GM18507 (cell line): ENCODE measurements around the gene ARL15.

Source experiments
- DNase-seq: peaks from one replicate; pipeline ENCODE4 v3.0.0; 2011; ENCODE audit warnings: low read depth; ENCODE audit not compliant: insufficient read length; ENCODE audit errors: extremely low spot score
- FAIRE-seq: peaks from 2 replicates; lab custom pipeline; 2011; peaks lifted over from hg19 to GRCh38; lab: Jason Lieb, UNC

ARL15 gene

DNA sequence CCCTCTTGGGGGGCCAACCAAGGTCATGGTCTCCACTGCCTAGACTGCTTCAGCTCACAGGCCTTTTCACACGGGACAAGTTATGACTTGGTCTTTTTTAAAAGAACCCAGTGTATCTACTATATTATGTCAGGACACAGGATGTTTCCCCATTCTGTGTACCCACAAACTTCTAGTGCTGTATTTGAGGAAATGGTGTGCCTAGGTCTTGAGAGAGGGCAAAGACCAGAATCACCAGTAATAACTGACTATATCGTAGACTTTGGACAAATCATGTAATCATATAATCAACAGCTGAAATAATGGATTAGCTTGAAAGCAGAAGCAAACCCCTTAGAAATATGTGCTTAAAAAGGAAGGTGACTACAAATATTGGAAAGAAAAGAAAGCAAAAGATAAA, 133.3 kb downstream of the ARL15 start:
- no peak for DNase-seq
- FAIRE-seq = no peak

DNA sequence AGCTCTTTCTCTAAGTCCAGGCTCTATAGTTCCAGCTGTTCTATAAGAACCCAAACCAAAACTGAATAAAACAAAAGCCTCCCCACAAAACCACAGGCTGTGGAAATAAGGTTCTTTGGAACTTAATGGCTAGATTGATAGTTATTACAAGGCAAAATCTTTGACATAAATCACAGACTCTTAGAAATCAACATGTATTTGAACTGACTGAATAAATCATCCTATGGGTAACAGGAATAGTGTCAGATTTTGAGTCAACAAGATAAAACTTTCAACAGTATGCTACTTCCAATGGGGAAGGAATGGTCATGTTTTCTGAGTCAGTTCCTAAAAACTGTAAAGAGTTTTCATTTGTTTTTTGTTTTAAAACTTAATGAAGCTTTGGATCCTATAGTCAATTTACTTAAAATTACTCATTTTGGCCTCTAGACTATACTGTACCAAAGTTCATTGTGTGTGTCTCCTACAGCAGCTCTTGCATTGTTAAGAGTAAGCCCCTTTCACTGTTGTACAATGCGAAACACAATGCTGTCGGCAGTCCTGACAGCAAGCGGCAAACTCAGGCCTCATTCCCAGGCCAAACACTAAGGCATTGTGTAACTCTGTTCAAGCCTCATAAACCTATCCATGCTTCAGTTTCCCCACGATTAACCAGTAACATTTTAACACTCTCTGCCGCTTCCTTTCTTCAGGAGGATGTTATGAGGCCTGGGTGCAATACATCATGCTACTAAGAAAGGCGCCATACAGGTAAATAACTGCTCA, 134.1 kb downstream of the ARL15 start:
- FAIRE-seq (no peak), DNase-seq (no peak)

DNA sequence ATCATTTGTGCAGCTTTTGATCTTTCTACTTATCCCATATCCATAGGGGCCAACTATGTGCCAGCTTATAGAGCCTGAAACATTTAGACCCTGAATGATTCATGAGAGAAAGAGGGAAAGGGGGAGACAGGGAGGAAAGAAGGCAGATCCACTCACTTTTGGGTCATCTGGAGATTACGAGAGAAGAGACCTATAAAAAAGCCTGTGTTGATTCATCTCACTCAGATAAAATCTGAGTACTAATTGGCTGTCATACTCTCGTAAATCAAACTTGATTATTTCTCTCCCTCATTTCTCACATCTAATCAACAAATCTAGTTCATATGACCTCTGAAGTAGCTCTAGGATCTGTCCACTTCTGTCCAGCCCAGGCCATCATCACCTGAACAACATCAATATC, 137.1 kb downstream of the ARL15 start:
- no peak for DNase-seq
- no peak for FAIRE-seq

DNA sequence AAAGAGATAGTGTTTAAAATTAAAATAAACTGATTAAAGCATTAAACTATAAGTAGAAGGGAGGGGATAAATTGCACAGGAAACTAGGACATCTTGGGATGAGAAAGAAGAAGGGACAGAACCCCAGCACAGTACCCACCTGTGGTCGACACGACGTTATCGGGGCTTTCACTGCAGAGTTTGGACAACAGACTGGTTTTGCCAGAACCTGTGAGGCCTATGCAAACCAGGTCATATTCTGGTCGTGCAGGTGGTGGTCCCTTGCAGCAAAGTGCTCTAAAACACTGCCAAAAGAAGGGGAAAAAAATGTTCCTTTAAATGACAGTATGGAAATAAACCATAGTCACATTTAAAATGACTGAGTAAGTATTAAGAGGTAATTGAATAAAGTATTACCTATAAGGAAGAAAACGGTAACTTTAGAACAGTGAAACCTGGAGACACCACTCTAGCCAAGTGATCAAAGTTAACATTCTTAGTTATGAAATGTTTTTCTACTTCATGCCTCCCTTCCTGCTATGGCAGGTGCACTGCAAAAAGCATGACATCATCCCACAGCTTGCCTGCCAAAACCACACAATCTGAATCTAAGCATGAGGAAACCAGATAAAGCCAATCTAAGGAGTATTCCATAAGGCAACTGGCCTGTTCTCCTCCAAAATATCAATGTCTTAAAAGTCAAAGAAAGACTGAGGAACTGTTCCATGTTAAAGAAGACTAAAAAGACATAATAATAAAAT, 138.6 kb downstream of the ARL15 start:
- DNase-seq = no peak

DNA sequence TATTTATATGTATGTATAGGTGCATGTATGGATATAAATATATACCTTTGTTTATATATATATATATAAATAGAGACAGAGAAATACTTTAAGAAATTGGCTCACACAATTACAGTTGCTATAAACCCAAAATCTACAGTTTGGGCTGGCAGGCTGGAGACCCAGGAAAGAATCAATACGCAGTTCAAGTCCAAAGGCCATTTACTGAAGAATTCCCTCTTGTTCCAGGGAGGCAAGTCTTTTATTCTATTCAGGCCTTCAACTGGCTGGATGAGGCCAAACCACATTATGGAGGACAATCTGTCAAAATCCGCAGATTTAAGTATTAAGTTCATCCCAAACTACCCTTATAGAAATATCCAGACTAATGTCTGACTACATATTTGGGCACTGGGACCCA, 144.7 kb downstream of the ARL15 start:
- DNase-seq (no peak), FAIRE-seq (no peak)

More for the DNA sequence above, 138.6 kb downstream of the ARL15 start:
- FAIRE-seq = no peak

DNA sequence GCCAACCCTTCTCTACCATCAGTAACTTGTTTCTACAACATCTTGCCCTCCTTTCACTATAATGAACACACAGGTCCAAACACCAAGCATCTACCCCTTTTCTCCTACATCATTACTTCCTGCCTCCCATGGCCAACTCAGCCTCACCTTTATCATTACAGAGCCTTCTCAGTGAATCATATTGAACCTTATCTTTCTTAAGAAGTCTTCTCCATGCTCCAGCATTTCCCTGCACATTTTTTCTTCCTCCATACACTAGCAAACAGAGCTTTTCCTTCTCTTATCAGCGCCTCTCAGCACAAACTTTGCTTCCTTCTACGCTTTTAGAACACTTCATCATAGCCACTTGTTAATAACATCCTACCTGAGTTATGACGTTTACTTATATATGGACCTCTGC, 148.2 kb downstream of the ARL15 start:
- FAIRE-seq (no peak), DNase-seq (no peak)

DNA sequence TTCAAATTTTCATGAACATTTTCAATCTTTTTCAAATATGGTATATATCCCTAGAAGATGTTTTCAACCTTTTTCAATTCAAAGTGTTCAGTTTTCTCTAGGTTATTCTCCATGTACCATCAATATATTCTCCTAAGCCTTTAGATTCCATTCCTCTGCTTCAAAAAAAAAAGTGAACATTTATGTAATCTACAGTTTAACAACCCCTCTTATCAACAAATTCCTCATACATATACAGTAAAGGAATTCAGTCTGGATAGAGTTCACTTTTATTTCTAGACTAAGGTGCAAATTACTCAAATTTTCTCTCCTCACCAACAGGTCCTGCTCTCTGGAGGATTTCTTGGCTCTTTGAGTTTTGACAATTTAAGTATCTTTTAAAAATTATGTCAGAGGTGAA, 150.0 kb downstream of the ARL15 start:
- DNase-seq (no peak), FAIRE-seq (no peak)

DNA sequence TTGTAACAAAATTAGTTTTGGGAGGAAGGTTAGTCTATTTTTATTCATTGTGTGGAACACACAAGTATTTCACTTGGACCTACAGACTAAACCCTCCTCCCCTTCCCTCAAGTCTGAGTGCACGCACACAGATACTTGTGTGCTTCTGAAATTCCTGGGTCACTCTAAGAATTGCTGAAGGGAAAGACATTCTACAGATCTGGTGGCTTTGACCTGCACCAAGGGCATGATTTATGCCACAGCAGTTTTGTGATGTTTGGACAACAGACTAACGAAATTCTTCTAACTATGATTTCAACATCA, 150.5 kb downstream of the ARL15 start:
- FAIRE-seq = no peak

DNA sequence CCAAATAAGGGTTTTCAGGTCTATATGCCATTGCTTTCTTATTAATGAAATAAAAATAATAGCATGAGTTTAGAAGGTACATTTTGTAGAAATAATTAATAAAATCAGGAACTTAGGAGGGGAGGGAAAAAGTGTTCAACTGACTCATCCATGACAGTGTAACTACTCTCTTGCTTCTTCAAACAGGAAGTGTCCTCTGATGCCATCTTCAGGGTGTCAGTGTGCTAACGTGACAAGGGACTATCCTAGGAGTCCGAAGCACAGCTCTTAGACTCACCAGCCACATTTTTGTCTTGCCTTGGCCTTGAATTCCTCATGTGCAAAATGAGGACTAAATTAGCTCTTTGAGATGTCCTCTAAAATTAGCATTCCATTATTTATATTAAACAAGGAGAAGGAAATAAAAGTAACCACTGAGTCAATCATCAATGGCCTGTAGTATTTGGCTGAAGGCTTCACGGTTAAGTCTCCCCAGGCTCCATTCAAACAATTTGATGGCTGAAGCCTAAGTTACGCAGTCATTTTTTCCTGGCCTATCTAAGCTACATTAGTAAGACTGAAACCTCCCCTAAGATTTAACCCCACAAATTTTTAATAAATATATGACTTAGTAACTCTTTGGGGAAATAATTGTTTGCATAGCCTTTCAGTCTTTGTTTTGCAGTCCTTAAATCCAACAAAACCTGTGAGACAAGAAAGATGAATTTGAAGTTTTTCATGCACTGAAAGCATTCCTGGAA, 151.1 kb downstream of the ARL15 start:
- DNase-seq = no peak
- FAIRE-seq = peak; percentile 75

More for the DNA sequence above, 150.5 kb downstream of the ARL15 start:
- no peak for DNase-seq

DNA sequence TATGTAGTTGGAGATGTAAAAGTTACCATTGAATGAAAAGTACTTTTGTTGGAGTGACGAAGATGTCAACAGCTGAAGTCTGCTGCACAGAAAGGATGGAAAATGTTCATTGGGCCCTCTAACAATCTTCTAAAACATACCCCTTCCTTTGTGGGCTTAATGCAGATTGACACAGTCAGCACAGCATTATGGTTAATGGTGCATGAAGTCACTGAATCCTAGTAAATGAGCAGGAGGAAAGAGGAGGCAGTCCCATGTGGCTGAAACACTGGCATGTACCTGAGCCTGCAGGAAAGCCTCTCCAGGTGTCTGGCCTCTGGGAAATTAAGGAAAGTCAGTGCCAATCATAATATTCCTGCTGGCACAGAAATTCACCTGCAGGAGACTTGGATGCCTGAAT, 153.8 kb downstream of the ARL15 start:
- no peak for DNase-seq
- no peak for FAIRE-seq

DNA sequence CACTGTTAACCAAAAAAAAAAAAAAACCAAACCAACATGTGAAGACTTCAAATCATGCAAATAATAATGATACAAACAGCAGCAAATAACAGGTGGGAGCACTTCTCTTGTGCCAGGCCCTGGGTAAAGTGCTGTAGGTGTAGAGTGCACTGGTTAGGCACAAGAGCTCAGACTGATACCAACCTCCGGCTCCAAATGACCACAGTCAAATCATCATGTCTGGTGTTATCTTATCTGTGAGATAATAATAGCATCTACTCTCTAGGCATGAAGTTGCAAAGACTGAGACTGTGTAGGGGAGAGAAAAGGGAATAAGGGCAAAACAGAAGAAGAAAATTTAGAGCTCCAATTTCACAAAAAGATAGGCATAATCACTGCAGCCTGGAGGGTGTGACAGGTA, 159.5 kb downstream of the ARL15 start:
- no peak for FAIRE-seq

DNA sequence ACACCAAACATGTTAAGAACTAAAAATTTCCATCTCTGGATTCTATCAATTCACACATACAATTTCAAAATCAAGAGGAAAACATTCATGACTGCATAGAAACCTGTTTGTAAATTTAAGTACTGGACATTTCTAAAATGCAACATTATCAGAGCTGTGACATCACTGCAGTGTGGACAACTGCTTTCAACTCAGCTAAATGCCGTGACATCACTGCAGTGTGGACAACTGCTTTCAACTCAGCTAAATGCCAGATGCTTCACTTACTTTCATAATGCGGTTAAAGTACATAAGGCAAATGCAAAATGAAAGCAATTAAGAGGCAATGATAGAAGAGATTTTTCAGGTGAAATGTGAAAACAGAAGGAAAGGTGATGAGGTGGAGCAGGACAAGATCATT, 161.5 kb downstream of the ARL15 start:
- no peak for DNase-seq
- no peak for FAIRE-seq

More for the DNA sequence above, 159.5 kb downstream of the ARL15 start:
- DNase-seq = no peak

DNA sequence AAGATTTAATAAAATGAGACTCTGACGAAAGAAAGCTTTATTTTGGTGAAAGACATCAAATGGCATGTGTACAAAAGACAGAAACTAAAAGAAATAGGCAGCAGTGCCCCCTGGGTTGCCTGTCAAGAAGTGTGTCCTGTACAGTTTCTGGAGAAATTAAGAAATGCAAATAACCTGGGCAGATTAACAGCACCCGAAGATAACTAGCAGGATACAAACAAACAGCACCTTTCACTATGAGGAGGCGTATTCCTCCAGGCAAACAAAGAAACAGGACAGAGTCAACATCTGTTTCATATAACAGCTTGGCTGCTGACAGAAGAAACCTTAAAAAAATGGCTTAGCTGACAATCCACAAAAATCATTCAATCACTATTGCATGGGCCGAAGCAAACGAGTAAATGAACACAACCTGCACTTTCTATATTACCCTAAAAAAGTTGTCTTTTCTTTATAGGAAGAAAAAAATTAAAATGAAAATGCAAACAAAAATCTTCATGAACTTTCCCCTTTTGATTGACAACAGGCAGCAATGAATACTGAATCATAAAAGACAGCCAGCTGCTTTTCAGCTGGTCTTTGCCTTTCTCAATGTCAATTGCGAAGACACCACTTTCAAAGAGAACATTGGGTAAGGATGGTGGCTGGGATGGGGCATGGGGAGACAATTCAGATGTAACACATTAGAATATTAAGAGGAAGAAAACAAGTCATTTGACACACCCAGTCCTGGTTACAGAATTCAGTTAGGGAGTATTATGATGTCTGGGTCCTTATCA, 162.1 kb downstream of the ARL15 start:
- FAIRE-seq = no peak
- DNase-seq = no peak

DNA sequence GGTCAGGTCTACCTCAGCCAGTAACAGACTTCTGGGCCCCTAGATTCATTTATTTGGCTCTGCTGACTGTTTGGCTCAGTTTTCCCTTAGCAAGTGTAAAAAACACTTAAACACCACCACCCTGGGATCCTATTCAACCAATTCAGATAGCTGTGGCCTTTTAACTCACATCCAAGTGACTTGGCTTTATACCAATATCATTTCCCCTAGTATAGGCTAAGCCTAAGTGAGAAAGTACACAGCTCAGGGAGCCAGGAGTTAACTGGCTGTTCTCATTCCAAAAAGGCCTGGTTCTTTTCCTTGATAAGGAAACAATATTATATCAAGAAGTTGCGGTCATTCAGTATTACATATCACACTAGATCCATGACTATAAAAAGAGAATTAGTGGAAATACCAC, 163.5 kb downstream of the ARL15 start:
- no peak for FAIRE-seq

DNA sequence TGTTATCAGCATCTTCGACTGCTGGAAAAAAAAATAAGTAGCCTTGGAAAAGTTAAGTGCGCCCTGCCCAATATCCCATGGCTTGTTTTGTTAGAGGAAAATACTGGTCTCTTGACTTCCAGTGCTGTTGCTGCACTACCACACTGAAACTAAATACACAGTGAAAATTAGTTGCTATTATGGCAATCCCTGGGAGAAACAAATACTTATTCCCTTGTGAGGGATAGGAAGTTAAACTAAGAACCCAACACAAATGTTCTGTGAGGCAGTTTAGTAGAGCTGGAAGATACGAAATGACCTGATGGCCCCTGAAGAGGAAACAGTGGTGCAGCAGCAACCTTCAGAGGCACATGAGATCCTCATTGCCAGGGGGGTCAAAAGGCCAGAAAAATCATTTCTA, 164.0 kb downstream of the ARL15 start:
- FAIRE-seq (no peak), DNase-seq (no peak)

More for the DNA sequence above, 163.5 kb downstream of the ARL15 start:
- no peak for DNase-seq

DNA sequence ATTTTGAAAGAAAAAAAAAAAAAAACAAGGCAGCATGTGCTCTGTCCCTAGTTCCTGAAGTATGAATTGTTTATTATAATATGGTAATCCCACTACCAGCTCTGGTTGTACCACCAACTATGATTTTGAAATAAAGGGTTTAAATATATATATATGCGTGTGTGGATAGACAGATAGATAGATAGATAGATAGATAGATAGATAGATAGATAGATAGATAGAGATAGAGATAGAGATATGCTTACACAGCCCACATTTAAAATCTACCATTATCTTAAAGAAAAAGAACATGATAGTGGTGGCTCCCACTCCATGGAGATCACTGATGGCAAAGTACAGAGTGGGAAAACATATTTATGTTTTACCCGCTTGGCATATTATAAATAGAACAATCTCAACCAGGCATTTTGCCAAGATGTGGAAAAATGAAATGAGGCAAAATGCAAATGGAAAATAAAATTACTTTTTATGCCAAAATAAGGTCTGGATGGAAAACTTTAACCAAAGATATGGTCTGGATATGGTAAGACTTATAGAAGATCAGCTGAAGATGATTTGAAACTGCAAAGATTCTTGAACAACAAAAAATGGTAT, 170.0 kb downstream of the ARL15 start:
- DNase-seq = no peak
- FAIRE-seq = no peak

DNA sequence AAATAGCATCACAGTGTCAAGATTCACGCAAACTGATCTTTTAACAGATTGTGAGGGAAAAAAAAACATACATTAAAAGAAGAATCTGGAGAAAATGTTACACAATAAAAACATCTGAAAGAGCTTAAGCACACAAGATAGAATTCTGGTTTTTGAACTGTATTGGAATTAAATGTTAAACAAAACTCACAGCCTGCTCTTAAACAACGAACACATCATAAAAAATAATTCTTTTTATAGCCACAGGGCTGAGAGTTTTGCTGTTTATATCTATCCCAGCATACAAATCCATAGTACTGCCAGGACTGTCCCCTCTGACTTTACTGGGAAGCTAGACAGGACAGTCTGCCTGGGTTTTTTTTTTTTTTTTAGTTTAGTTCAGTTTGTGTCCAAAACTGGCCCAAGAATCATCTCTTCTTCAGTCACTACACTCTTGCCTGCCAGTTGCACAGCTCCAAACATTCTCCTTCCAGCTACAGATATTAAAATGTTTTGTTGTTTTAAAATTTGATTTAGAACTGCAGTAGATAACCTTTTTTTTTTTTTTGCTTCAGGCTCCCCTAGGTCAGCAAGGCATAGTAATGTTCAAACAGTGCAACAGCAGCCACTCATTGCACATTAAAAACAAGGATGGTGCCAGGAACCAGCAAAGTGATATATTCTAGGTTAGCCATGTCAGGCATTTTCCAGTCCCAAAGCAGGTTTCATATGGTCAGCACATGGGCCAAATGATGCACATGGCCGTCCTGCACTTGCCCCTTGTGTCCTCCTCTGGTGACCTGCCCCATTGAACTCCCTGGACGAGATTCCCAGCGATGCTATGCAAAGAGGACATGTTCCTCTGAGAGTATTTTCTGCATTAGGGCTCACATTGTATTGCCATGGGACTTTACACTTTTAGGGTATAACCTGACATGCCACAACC, 173.6 kb downstream of the ARL15 start:
- DNase-seq (no peak), FAIRE-seq (no peak)

DNA sequence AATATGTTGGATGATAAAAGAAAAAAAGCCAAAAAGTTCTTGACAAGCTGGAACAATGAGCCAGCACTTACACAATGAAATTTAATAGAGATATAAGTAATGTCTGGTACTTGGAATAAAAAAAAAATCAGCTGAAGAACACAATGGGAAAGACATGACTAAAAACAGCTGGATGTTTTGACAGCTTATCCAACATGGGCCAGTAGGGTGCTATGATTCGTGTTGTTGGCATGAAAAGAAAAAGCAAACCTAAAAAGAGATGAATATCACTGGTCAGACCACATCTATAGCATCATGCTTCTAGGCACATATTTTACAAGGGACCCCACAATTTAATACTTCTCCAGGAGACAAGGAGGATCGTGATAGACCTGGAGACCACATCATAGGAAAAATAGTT, 175.3 kb downstream of the ARL15 start:
- FAIRE-seq = no peak

DNA sequence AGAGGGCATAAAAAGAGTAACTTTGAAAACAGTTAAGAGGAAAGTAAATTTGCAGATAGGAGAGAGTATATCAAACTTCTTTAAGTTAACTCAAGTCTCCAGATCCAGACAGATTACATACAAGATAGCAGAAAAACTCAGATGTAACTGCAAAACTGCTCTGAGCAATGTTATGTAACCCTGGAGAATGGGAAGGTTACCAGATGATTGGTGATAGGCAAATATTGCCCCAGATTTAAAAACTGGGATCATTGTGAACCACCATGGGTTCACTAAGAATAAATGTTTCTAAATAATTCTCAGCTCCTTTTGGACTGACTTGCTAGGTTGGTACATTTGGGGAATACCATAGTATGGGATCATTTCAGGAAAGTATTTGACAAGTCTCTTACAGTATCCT, 176.5 kb downstream of the ARL15 start:
- no peak for DNase-seq
- FAIRE-seq = no peak

More for the DNA sequence above, 175.3 kb downstream of the ARL15 start:
- DNase-seq = no peak
